HEK293 (cell line): ENCODE measurements around the gene CPAMD8.

Experiments
- ELK4 ChIP-seq: IDR thresholded peaks from 2 replicates; pipeline ENCODE4 v1.6.1; 2011; ENCODE audit warnings: mild to moderate bottlenecking, low read depth, low read length, borderline replicate concordance
- TCF7L2 ChIP-seq: IDR thresholded peaks from 2 replicates; pipeline ENCODE4 v1.6.1; 2011; ENCODE audit warnings: low read depth, mild to moderate bottlenecking, inconsistent platforms, low read length, moderate library complexity, borderline replicate concordance
- ZNF416 ChIP-seq: fragments of 450-650 bp; formaldehyde crosslinking; IDR thresholded peaks from 2 replicates; pipeline ENCODE4 v1.5.1; 2016; ENCODE audit warnings: missing biosample characterization, missing genetic modification characterization
- ZNF555 ChIP-seq: fragments of 450-650 bp; formaldehyde crosslinking; conservative IDR thresholded peaks from 2 replicates; pipeline ENCODE4 v1.5.1; 2017; ENCODE audit warnings: missing biosample characterization, mild to moderate bottlenecking, missing genetic modification characterization, inconsistent platforms
- ZNF670 ChIP-seq: fragments of 450-650 bp; formaldehyde crosslinking; IDR thresholded peaks from 2 replicates; pipeline ENCODE4 v1.5.1; 2016; ENCODE audit warnings: missing biosample characterization, missing genetic modification characterization, low read depth
- TF ChIP-seq, protein P1 (sequence below): fragments of 450-650 bp; formaldehyde crosslinking; IDR thresholded peaks from 2 replicates; pipeline ENCODE4 v1.5.1; 2016; ENCODE audit warnings: missing biosample characterization, missing genetic modification characterization

- TF ChIP-seq, protein P1, sequence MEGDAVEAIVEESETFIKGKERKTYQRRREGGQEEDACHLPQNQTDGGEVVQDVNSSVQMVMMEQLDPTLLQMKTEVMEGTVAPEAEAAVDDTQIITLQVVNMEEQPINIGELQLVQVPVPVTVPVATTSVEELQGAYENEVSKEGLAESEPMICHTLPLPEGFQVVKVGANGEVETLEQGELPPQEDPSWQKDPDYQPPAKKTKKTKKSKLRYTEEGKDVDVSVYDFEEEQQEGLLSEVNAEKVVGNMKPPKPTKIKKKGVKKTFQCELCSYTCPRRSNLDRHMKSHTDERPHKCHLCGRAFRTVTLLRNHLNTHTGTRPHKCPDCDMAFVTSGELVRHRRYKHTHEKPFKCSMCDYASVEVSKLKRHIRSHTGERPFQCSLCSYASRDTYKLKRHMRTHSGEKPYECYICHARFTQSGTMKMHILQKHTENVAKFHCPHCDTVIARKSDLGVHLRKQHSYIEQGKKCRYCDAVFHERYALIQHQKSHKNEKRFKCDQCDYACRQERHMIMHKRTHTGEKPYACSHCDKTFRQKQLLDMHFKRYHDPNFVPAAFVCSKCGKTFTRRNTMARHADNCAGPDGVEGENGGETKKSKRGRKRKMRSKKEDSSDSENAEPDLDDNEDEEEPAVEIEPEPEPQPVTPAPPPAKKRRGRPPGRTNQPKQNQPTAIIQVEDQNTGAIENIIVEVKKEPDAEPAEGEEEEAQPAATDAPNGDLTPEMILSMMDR (tag by site-specific recombination): no peak
- TF ChIP-seq ELK4: no peak
- TF ChIP-seq ZNF555 (tag by site-specific recombination): no peak
- no peak for TF ChIP-seq ZNF670 (tag by site-specific recombination)
- no peak for TF ChIP-seq TCF7L2
- no peak for TF ChIP-seq ZNF416 (tag by site-specific recombination)
Observed at GRCh38 chr19:16922592-16922934, 104.0 kb downstream of the CPAMD8 start.
